BE2C (cell line): ENCODE results near the gene SHTN1.

Experiments
- DNase-seq: peaks from one replicate; pipeline ENCODE4 v3.0.0-alpha.2; 2020
- H3K27me3 ChIP-seq: fragments of 250-450 bp; sonication (Bioruptor Pico); 2 replicates; pipeline ENCODE4 v1.5.1; 2020; ENCODE audit warnings: mild to moderate bottlenecking
- H3K36me3 ChIP-seq: fragments of 250-450 bp; sonication (Bioruptor Pico); 2 replicates; pipeline ENCODE4 v1.5.1; 2020; ENCODE audit warnings: mild to moderate bottlenecking
- H3K4me1 ChIP-seq: fragments of 250-450 bp; sonication (Bioruptor Pico); 2 replicates; pipeline ENCODE4 v1.5.1; 2020
- H3K4me3 ChIP-seq: 2 replicates; pipeline ENCODE4 v1.5.1; 2011; ENCODE audit warnings: low read depth, low read length
- H3K9me3 ChIP-seq: fragments of 250-450 bp; sonication (Bioruptor Pico); 2 replicates; pipeline ENCODE4 v1.5.1; 2020
- CTCF ChIP-seq: IDR thresholded peaks from 2 replicates; pipeline ENCODE4 v1.5.1; 2012; ENCODE audit warnings: mild to moderate bottlenecking, low read depth, low read length

SHTN1 gene

GRCh38 chr10:116992183-116992582 lies 12.8 kb downstream of the SHTN1 start:
- H3K27me3 ChIP-seq = no peaks in the 10 kb centered on the region
- TF ChIP-seq CTCF = no peak

GRCh38 chr10:116990276-116990800 lies 14.6 kb downstream of the SHTN1 start:
- DNase-seq = no peak
- Histone ChIP-seq H3K9me3 (no peaks in the 10 kb centered on the region), H3K27me3 (no peaks in the 10 kb centered on the region), H3K36me3 (no peaks in the 10 kb centered on the region), H3K4me1 (no peaks in the 10 kb centered on the region), H3K4me3 (no peak overlapping the region)
- no peak for TF ChIP-seq CTCF

More at GRCh38 chr10:116992183-116992582, 12.8 kb downstream of the SHTN1 start:
- DNase-seq = no peak
- no peaks in the 10 kb centered on the region for H3K36me3 ChIP-seq
- no peak overlapping the region for H3K4me3 ChIP-seq
- H3K9me3 ChIP-seq = no peaks in the 10 kb centered on the region
- no peaks in the 10 kb centered on the region for H3K4me1 ChIP-seq

GRCh38 chr10:116989439-116989838 lies 15.5 kb downstream of the SHTN1 start:
- no peak for DNase-seq

GRCh38 chr10:116988311-116988710 lies 16.7 kb downstream of the SHTN1 start:
- Histone ChIP-seq H3K4me3 (no peak overlapping the region), H3K27me3 (no peaks in the 10 kb centered on the region), H3K9me3 (no peaks in the 10 kb centered on the region), H3K36me3 (no peaks in the 10 kb centered on the region), H3K4me1 (no peaks in the 10 kb centered on the region)
- TF ChIP-seq CTCF = no peak
- DNase-seq = no peak

More at GRCh38 chr10:116989439-116989838, 15.5 kb downstream of the SHTN1 start:
- no peak overlapping the region for H3K4me3 ChIP-seq
- no peaks in the 10 kb centered on the region for H3K4me1 ChIP-seq
- H3K27me3 ChIP-seq = no peaks in the 10 kb centered on the region
- H3K36me3 ChIP-seq = no peaks in the 10 kb centered on the region
- TF ChIP-seq CTCF = no peak
- no peaks in the 10 kb centered on the region for H3K9me3 ChIP-seq

- H3K4me1 ChIP-seq = no peaks in the 10 kb centered on the region
- no peak for DNase-seq
- no peaks in the 10 kb centered on the region for H3K36me3 ChIP-seq
- no peak for TF ChIP-seq CTCF
- H3K9me3 ChIP-seq = no peaks in the 10 kb centered on the region
- no peaks in the 10 kb centered on the region for H3K27me3 ChIP-seq
- no peak overlapping the region for H3K4me3 ChIP-seq
Observed at GRCh38 chr10:116985611-116986010, 19.4 kb downstream of the SHTN1 start.

GRCh38 chr10:116984202-116984990 lies 20.6 kb downstream of the SHTN1 start:
- TF ChIP-seq CTCF = no peak

More at GRCh38 chr10:116984202-116984990, 20.6 kb downstream of the SHTN1 start:
- DNase-seq = no peak
- no peaks in the 10 kb centered on the region for H3K36me3 ChIP-seq
- no peaks in the 10 kb centered on the region for H3K27me3 ChIP-seq
- H3K4me1 ChIP-seq = no peaks in the 10 kb centered on the region
- H3K9me3 ChIP-seq = no peaks in the 10 kb centered on the region
- H3K4me3 ChIP-seq = no peak overlapping the region
